KG1 (cell line): ENCODE measurements around the gene MYO3A.
"Not testable (repeated sequence)": the region's sequence is repeated elsewhere in the genome, so short reads cannot be mapped to it uniquely, and the experiment has no call there.

ENCODE experiments used
- DNase-seq: peaks from one replicate; lab custom pipeline; 2025; lab: John Stamatoyannopoulos, UW

MYO3A gene

DNA sequence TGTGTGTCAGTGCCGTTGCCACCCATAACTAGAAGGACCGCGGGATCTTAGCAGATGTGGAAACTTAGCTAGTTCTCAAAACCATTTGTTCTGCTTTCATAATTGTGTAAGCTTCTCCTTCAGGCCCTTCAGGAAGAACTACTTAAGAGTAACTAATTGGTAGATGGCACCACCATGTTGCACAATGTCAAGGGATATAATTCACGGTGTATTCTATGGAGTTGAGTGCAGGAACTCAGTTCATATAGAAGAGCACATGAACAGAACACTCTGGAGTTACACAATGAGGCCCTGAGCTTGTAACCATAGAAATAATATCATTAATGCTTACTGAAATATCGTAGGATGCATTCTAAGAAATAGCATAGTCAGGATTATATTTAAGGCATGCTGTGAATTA lies 156.0 kb downstream of the MYO3A start:
- no peak for DNase-seq

- DNase-seq, result no peak
These were observed 156.7 kb downstream of the MYO3A start for GRCh38 chr10:26090762-26091161.

GRCh38 chr10:26093229-26093628 lies 159.2 kb downstream of the MYO3A start:
- DNase-seq, result no peak

GRCh38 chr10:26095781-26096180 lies 161.8 kb downstream of the MYO3A start:
- DNase-seq, result no peak

DNA sequence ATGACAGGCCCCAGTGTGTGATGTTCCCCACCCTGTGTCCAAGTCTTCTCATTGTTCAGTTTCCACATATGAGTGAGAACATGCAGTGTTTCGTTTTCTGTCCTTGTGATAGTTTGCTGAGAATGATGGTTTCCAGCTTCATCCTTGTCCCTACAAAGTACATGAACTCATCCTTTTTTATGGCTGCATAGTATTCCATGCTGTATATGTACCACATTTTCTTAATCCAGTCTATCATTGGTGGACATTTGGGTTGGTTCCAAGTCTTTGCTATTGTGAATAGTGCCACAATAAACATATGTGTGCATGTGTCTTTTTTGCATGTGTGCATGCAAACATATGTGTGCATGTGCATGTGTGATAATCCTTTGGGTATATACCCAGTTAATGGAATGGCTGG lies 163.5 kb downstream of the MYO3A start:
- DNase-seq, result not testable (repeated sequence)

- no peak for DNase-seq
These were observed 178.5 kb downstream of the MYO3A start for GRCh38 chr10:26112532-26112931.

GRCh38 chr10:26138613-26139012 lies 204.6 kb downstream of the MYO3A start:
- no peak for DNase-seq

GRCh38 chr10:26156019-26156418 lies 222.0 kb downstream of the MYO3A start:
- DNase-seq, result no peak

DNA sequence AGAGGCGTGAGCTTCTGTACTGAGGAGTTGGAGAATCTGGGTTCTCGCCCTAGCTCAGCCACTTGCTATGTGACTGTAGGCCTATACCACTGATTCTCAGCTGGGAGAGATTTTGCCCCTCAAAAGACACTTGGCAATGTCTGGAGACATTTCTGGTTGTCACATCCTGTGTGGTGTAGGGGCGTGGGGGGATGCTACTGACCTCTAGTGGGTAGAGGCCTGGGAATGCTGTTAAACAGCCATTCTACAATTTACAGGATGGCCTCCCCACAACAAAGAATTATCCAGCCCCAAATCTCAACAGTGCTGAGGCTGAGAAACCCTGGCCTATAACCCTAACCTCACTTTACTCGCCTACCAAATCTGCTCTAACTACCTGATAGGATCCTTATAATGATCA lies 223.7 kb downstream of the MYO3A start:
- DNase-seq, result no peak

- no peak for DNase-seq
These were observed 235.4 kb downstream of the MYO3A start for GRCh38 chr10:26169466-26169865.

GRCh38 chr10:26172131-26172530 lies 238.1 kb downstream of the MYO3A start:
- DNase-seq, result no peak

GRCh38 chr10:26173837-26174236 lies 239.8 kb downstream of the MYO3A start:
- no peak for DNase-seq

GRCh38 chr10:26177341-26177740 lies 243.3 kb downstream of the MYO3A start:
- DNase-seq, result no peak

DNA sequence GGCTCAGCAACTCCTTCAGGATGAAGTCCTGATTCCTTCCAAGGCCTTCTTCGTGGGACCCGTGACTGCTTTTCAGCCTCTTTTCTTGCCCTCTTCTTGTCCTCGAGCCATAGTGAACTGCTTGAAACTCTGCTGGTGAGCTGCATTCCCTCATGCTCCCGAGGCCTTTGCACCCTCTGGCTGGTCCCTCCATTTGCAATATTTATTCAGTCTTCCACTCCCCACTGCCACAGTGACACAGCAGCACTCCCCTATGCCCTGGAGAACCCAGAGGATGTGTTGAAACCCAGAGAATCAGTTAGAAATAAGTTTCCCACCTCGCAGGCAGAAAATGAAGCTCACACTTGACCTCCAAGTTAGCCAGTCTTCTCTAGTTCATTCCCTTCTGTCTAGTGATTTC lies 260.2 kb downstream of the MYO3A start:
- no peak for DNase-seq

DNA sequence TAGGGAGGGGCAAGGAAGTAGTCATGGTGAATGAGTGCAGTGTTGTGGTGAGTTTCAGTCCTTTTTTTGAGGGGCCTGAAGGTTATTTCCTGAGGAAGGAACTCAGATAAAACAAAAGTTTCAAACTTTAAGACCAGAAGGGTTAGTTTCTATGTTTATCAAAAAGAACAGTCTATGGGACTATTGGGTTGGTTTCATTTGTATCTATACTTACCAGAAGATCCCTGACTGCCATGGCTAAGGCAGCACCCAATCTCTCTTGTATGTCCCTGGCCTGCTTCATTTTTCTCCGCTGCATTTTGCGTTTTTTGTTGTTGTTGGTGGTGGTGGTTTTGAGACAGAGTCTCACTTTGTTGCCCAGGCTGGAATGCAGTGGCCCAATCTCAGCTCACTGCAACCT lies 263.2 kb downstream of the MYO3A start:
- no peak for DNase-seq

DNA sequence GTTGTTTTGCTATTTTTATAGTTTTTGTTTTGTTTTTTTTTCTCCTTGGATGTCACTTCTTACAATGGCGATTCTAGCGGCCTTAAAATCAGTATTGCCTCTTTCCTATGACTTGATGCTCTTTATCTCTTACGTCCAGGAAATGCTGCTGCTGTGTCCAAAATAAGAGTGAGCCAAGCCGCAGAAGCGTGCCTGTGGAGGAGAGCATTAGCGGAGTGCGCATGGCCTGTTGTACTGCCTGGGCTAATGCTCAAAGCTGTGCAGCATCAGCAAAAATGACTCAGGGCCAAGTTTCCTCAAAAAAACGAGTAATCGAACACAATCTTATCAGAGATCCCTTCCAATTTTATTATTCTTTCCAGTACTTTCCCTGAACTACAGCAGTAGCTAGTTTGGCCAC lies 264.1 kb downstream of the MYO3A start:
- no peak for DNase-seq

- DNase-seq, result no peak
These were observed 265.8 kb downstream of the MYO3A start for GRCh38 chr10:26199841-26200240.

DNA sequence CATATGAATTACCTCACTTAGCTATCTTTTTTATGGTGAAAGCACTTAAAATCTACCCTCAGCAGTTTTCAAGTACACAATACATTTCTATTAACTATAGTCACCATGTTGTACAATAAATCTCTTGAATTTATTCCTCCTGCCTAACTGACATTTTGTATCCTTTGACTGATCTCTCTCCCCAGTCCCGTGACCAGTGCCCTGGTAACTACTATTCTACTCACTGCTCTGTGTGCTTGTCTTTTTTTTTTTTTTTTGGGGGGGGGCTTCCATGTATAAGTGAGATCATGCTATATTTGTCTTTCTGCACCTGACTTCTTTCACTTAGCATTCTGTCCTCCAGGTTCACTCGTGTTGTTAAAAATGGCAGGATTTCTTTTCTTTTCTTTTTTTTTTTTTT lies 271.2 kb downstream of the MYO3A start:
- no peak for DNase-seq

DNA sequence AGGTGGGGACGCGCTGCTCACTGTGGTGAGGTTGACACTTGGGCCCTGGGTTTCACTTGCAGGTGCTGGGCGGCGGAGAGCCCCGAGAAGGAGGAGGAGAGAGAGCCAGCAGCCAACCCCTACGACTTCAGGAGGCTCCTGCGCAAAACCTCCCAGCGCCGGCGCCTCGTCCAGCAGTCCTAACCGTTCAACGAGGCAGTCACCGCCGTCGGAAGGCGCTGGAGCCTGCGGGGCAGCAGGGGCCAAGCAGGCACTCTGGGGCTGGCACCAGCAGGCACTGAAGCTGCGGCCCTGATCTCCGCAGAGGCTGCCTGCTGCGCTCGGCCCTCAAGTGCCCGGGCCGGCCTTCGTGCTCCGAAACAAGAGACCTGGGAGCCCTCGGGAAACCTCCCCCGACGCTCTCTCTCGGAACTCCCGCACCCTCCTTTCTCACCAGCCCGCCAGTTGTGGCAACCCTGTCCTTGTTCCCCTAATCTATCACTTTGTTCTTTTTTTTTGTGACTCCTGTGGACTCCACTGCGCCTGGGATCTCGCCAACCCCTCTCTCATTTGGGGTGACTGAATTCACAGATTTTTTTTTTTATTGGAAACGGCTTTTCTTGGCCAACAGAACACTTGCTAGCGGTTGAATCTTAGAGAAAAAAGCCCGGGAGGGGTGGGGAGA lies 277.9 kb downstream of the MYO3A start:
- DNase-seq, result no peak

- no peak for DNase-seq
These were observed 278.5 kb downstream of the MYO3A start for GRCh38 chr10:26212511-26212910.

DNA sequence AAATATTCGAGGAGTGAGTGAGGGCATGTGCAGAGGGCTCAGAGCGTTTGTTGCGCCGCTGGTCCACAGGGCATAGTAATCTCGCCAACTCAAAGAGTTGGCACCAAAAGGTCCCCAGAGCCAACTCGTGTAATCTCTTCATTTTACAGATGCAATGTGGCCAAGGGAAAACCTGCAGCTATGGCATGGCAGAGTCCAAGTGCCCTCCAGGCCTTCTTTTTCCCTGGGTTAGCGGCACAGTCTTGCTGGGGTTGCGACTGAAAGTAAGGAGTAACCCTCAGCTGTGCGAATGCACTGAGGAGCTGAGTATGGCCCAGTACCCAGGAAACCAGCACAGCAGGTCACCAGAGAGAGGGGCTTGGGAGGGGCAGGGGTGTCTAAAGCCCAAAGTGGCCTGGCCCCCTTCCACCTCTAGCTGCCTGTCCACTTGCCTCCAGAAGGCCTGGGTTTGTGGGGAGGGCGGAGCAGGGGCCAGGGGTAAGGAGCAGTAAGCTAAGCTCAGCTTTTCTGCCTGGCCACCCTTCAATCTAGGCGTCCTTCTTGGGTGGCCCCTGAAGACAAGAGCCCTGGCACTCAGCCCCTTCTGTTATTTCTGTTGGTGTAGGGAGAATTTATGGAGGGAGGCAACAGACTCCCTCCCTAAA lies 279.2 kb downstream of the MYO3A start:
- no peak for DNase-seq

DNA sequence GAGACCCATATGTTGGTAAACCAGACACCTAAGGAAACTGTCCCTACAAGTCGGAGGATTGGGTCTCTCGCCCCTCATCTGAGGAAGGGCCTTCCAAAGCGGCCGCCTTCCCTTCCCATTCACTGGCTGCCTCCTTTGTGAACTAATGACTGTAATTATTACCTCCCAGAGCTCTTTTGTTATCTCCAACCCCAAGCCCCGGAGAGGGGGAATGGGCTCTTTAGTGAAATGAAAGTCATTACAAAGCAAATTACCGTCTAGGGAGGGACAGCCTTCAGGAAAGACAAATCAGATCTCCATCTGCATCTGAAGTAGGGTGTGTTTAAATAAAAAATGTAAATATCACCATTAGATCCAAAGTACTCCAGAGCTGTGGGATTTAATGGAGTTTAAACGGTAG lies 280.0 kb downstream of the MYO3A start:
- DNase-seq, result no peak

DNA sequence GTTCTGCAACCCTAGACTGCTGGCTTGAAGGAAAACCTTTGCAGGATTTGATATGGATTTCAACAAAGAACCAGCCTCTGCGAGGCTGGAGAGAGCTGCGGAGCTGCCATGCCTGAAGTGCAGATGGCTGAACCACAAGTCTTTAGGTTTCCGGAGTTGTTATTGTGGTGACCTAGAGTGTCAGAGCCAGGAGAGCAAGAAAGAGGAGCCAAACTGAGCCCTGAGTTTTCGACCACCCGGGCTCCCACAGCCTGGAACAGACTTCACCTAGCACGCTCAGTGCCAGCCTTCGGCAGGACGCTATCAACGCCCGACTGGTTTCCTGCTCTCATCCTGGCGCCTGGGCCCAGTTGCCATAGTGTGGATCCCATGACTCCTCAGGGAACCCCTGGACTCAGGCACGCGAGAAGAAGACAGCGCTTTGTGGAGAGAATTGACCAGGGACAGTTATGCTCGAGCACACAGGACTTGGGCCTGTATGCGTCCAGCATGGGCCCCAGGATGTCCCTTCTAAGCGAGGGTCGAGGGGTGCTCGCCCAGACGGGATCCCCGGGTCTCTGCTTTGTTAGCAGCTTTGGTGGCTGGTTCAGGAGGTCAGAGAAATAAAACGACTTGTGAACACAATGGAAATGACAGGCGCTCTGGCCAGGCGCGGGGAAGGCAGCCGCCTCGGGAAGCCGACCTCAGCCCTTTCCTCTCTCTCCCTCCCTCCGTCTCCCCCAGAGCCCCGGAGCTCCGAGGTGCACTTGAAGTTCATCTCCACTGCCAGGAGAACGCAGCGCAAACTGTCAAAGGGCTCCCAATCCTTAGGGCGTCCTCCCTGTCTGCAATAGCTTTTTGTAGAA lies 280.7 kb downstream of the MYO3A start:
- no peak for DNase-seq
